Ovary (tissue), 3 donors: ENCODE results near the gene KAT6B.

ENCODE experiments used
- CTCF ChIP-seq, 3 donors: fragments of 450-650 bp in 2 of 3; fragments of 200-600 bp in 1 of 3; IDR thresholded peaks; one replicate each; pipeline versions ENCODE4 v1.5.1 to v1.8.0; 2016 to 2022; ENCODE audit warnings: antibody characterized with exemption in 3 of 3, mild to moderate bottlenecking in 1 of 3
- EP300 ChIP-seq: sonication (generic); formaldehyde crosslinking; IDR thresholded peaks from one replicate; pipeline ENCODE4 v1.6.1; 2017; ENCODE audit warnings: antibody characterized with exemption
- POLR2A ChIP-seq: fragments of 450-650 bp; IDR thresholded peaks from one replicate; pipeline ENCODE4 v1.6.1; 2017; ENCODE audit warnings: antibody characterized with exemption, mild to moderate bottlenecking, moderate library complexity
- donor health status: DM: no; HTN: no; CAD: no.

GRCh38 chr10:75042292-75042974 is 216.0 kb downstream of the KAT6B start:
- no peak for TF ChIP-seq CTCF (IDR thresholded peaks at IDR 0.05)
- no peak for TF ChIP-seq POLR2A
- TF ChIP-seq EP300: no peak
